ENCODE measurements around the gene PISD. TPM values are rescaled to one million over a fixed set of nuclear protein-coding genes. Genes with fewer than 3 reads are reported as not detected.
"Not testable (repeated sequence)": the region's sequence is repeated elsewhere in the genome, so short reads cannot be mapped to it uniquely, and the experiment has no call there.

PISD gene
- total RNA-seq, 1 donor from 2014 or later = 77.1 TPM

- no peak for DNase-seq (ENCODE audit: low read depth)
These were observed 54.3 kb downstream of the PISD start for GRCh38 chr22:31607696-31608095.

DNA sequence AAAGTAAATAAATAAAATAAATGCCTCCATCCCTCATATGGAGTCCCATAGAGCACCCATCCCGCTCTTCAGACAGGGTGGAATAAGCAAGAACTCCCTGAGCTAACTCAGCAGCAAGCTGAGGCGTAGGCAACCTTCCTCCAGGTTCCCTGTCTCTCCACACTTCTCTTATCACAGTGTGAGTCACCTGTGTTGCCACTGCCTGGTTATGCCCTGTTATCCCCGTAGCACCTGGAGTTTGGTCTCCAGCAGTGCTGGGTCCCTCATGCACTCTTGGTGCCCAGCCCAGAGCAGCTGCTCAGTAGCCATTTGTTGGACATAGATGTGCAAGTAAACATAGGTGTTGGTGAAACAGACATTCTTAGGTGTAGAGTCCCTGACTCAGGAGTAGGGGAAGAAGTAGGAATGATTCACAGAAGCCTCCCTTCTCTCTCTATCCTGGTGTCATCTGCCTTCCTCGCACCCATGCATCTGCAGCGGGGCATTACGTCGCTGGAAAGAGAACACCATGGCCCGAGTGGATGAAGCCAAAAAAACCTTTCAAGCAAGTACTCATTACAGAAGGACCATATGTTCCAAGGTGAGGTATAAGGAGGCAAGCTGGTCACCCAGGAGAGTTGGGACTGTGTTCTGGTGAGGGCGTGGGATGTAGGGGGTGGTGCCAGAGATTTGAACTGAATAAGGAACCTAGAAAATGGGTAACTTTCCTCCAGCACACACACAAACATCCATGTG lies 56.0 kb downstream of the PISD start:
- DNase-seq (ENCODE audit: low read depth) = no peak

DNA sequence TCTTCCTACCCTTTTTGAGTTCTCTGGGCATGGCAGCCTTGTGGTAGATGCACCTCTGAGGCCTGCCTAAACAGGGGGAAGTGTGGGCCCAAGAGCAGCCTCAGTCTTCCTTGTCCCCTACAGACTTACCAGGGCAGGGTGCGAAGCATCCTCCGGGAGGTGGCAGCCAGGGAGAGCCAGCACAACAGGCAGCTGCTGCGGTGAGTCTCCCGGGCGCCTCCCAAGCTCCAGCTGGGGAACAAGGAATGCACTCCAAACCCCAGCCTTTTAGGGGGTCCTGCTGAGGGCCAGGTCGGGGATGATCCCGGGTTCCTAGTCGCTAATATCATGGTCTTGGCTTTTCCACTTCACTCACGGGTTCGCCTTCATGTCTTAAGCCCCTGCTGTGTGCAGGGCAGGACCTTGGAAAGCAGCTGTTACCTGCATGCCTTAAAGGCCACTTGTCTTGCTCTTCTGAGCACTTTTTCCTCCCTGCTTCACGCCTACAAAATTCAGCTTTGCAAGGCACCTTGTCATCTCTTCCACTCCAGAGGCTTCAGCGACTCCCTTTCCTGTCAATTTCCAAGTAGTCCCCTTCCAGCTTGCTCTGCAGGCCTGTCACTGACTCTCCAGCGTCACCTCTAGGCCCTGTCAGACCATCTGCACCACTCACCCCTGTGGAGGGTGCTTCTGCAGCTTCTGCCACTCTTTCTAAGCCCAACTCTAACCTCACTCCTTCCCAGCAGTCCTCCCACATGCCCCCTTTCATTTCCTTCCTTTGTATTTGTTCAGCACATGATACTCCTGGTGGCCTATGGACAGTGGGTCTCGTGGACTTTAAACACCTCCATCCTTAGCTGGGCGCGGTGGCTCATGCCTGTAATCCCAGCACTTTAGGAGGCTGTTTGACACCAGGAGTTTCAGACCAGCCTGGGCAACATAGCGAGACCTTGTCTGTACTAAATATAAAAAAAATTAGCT lies 57.0 kb downstream of the PISD start:
- DNase-seq (ENCODE audit: low read depth) = no peak

GRCh38 chr22:31604137-31604705 lies 57.8 kb downstream of the PISD start:
- no peak for DNase-seq (ENCODE audit: low read depth)

- no peak for DNase-seq (ENCODE audit: low read depth)
These were observed 58.4 kb downstream of the PISD start for GRCh38 chr22:31603574-31603973.

DNA sequence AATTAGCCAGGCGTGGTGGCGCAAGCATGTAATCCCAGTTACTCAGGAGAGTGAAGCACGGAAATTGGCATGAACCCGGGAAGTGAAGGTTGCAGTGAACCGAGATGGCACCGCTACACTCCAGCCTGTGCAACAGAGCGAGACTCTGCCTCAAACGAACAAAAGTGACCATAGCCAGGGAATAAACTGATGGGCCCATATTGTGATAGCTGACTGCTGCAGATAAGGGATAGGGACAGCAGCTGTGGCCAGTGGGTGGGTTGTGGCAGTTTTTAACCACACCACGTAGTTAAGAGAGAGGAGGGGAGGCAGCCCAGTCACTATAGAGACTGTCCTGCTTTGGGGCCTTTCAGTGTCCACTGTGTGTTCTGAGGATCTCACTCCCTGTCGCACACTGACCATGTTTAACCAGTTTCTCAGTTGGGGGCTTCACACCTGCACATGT lies 58.9 kb downstream of the PISD start:
- DNase-seq (ENCODE audit: low read depth) = peak; percentile 41

- peak; percentile 83 for DNase-seq (ENCODE audit: low read depth)
These were observed 59.6 kb downstream of the PISD start for GRCh38 chr22:31602259-31602952.

- no peak for DNase-seq (ENCODE audit: low read depth)
These were observed 66.7 kb downstream of the PISD start for GRCh38 chr22:31595271-31595670.

DNA sequence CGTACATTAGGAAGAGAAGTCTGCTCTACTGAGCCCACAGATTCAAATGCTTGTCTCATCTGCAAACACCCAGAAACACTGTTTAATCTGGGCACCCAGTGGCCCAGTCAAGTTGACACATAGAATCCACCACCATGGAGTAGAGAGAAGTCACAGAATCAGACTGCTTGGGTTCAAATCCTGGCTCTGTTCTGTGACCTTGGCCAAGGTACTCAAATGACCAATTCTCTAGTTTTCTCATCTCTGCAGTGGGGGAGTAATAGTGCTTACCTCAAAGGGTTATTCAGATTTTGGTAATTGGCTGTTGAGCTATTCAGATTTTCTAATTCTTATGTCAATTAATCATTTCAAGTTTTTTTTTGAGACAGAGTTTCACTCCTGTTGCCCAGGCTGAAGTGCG lies 71.9 kb downstream of the PISD start:
- DNase-seq (ENCODE audit: low read depth) = not testable (repeated sequence)

- no peak for DNase-seq (ENCODE audit: low read depth)
These were observed 72.9 kb downstream of the PISD start for GRCh38 chr22:31588970-31589675.

DNA sequence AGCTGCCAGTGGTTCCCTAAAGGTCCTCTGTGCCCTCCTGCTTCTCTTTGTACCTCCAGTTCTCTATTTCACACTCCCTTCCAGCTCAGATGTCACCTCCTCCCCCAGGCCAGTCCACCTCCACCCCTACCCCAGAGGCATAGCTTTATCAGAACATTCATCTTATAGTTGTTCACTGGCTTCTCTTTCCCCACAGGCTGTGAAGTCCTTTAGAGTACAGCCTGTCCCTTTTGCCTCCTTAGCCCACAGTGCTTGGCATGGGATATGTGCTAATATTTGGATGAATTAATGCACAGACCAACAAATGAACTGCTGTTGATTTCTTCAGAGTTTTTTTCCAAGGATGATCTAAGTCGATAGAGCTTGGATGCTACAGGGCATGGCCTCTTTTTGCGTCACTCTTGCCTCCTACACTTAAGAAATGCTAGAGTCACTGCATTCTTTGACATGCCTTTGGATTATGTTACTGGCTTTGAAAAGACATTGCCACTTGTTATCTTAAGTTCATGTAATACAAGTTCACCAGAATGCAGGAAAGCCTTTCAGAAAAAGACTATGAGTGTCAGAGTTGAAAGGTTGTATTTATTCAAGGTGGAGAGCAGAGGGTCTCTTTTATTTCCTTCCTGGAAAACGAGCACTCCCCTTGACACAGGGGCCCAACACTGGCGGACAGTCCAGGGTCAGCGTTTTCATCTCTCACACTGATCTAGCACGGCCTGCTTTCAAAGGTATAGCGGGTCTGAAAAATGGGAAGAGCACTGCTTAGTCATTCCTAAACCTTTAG lies 75.7 kb downstream of the PISD start:
- DNase-seq (ENCODE audit: low read depth) = no peak

DNA sequence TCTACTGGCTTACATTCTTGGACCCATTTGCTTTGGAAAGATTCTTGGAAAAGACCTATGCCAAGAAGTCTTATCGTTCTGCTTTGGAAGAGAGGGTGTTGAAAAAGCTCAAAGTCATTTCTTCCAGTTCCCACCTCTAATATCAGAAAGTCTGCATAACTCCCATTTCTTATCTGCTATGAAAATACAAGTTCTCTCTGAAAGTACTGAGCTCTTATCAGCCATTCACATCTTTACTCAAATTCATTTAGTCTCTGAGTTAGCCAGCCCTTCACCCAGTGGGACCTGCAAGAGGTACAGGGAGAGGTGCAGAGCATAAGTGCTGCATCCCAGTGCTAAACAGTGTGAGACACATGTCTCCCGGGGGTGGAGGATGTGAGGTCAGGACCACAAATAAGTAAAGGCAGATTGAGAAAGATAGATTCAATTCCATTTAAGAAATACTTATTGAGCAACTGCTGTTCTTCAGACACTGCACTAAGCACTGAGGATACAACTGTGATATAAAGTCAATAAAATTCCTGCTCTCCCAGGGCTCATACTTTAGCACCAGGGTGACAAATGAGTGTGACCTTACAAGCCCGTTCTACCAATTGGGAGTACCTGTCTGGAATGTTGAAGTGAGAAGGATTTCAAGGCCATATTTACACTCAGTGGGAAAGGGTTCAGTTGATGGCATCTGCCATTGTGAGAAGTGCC lies 76.7 kb downstream of the PISD start:
- DNase-seq (ENCODE audit: low read depth) = peak; percentile 7

- no peak for DNase-seq (ENCODE audit: low read depth)
These were observed 77.2 kb downstream of the PISD start for GRCh38 chr22:31584804-31585160.

DNA sequence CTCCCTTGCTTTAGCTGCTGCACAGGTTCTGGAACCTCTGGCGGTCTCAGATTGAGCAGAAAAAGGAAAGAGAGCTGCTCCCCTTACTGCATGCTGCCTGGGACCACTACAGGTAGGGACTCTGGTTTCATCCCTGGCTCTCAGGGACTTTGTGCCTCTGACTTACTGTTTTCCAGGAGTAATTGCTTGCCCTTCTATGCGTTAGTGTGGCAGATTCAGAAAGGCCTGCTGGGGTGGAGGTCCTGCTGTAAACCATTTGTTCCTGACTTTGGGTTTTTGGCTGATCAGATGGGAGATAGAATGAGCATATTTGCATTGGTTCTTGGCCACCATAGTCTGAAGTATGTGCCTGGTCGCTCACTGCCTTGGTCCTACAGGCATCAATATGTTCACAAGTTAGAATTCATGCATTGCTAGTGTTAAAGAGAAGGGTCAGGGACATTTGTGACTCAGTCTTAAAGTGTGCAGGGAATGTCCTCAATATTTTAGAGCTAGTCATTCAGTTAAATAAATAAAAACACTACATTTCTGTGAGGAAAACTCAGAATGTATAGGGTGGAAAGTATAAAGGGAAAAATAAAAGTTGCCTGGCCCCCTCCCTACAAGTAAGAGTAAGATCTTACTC lies 78.0 kb downstream of the PISD start:
- DNase-seq (ENCODE audit: low read depth) = peak; percentile 42

DNA sequence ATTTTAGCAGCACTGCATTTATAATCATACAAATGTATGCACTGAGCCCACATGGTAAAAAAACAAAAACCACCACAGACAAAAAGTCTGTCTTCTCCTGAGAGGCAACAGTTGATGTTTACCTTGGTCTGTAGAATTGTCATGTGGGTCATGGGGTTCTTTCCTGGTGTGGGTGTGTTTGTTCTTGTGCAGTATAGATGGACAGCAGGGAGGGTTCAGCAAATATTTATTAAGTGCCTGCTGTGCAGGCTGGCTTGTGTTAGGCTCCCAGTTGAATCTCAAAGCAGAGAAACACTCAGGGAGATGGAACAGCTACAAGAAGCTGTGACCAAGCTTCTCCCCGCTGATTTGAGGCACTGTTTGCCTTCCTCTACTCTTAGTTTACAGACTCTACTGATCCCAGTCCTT lies 82.2 kb downstream of the PISD start:
- no peak for DNase-seq (ENCODE audit: low read depth)

DNA sequence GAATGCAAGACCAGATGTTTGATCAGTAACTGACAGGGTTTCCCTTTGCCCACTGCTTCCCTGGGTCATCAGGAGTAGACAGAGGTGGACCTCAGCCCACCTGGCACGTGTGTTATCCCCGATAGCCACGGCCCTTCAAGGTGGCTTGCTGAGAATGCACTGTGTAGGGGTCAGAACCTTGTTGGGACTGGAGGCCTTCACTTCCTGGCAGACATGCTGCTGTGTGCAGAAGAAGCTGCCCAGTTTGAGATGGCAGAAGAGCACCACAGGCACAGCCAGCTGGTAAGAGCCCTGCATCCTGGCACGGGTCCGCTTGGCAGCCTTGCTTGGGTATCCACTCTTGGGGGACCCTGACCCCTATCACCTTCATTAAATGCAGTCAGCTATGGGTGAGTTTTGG lies 83.8 kb downstream of the PISD start:
- no peak for DNase-seq (ENCODE audit: low read depth)

DNA sequence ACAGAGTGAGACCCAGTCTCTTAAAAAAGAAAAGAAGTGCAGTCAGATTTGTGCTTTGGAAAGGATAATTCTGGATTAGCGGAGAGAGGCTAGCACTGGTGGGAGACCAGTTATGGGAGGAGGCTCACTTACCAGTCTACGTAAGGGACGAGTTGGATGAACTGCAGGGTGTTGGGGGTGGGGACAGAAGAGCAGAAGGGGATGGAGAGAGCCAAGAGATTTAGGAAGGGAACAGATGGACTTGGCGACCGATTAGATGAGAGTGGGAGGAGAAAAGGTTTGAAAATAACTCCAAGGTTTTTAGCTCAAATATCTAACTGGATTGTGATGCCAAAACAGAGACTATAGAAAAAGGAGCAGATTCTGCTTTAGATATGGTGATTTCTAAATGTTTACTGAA lies 84.3 kb downstream of the PISD start:
- DNase-seq (ENCODE audit: low read depth) = no peak

DNA sequence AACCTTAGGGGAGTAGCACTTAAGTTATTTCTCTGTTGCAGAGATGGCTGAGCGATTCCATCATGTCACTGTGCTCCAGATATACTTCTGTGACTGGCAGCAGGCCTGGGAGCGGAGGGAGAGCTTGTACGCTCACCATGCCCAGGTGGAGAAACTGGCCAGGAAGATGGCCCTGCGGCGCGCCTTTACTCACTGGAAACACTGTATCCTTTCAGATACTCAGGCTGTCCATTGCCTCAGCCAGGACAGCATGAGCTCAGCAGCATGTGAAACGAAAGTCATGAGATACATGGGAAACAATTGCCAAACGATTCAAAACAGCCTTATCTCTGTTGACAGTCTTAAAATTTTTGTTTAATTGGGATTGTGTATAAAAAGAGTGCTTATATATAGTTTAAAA lies 86.8 kb downstream of the PISD start:
- DNase-seq (ENCODE audit: low read depth) = no peak

DNA sequence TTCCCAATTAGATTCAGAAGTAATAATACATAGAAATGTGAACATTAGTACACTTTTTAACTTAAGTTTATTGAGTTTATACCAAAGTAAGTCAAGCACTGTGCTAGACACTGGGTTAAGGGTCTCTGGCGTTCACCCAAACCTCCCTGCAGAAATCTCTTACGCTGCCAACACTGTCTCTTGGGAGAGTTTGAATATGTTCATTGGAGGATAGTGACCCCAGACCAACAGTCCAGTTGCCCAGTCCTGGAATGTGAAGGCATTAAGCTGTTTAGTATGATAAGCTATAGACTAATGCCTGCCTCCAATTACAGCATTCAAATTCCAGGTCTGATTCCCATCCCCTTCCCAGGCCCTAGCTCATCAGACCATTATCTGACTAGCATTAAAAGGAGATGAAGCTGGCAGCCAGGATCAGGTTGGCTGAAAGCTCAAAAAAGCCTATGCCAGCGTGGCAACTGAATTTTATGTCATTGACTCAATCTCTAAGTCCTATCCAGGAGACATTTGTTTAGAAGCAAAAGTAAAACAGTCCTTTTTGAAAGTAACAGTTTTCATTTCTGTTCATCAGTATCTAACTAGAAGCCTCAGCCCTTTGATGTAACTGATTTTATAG lies 87.9 kb downstream of the PISD start:
- DNase-seq (ENCODE audit: low read depth) = no peak
